CD8-positive, alpha-beta memory T cell (primary cell): ENCODE results near the gene SALL2. TPM values are rescaled to one million over a fixed set of nuclear protein-coding genes. Genes with fewer than 3 reads are reported as not detected.
A peak's percentile ranks its signal among the peaks of the same experiment; 100 is the strongest.

ENCODE experiments used
- CTCF ChIA-PET: fragments of 350-600 bp; sonication (Branson Sonifier 250); formaldehyde crosslinking; loops from one replicate; lab custom pipeline; 2021; ENCODE audit warnings: antibody characterized with exemption; lab: Charles Lee
- POLR2A ChIA-PET: fragments of 350-600 bp; sonication (Branson Sonifier 250); formaldehyde crosslinking; loops from one replicate; lab custom pipeline; 2021; ENCODE audit warnings: antibody characterized with exemption; lab: Charles Lee
- DNase-seq, 5 donors: peaks; one replicate each; pipeline versions ENCODE4 v3.0.0 to v3.0.0-alpha.2; 2020 to 2022; ENCODE audit warnings: mixed read lengths in 1 of 5
- H3K27ac ChIP-seq: one replicate; pipeline ENCODE4 v1.7.0; 2013; ENCODE audit warnings: low read depth, mild to moderate bottlenecking, low read length, moderate library complexity
- H3K27me3 ChIP-seq: 2 replicates; pipeline ENCODE4 v1.7.0; 2013; ENCODE audit warnings: low read length, mild to moderate bottlenecking; ENCODE audit not compliant: insufficient read depth, poor library complexity, severe bottlenecking
- H3K36me3 ChIP-seq: 2 replicates; pipeline ENCODE4 v1.7.0; 2013; ENCODE audit warnings: mild to moderate bottlenecking, low read length, moderate library complexity; ENCODE audit not compliant: insufficient read depth
- H3K4me1 ChIP-seq: 2 replicates; pipeline ENCODE4 v1.7.0; 2013; ENCODE audit warnings: mild to moderate bottlenecking, low read length, moderate library complexity; ENCODE audit not compliant: insufficient read depth
- H3K4me3 ChIP-seq: 2 replicates; pipeline ENCODE4 v1.7.0; 2013; ENCODE audit warnings: mild to moderate bottlenecking, low read length
- H3K9me3 ChIP-seq: 2 replicates; pipeline ENCODE4 v1.7.0; 2013; ENCODE audit warnings: mild to moderate bottlenecking, low read length
- H3K27ac Mint-ChIP-seq, 8 donors: one replicate each; pipeline ENCODE4 v1.8.0; 2020 to 2021; ENCODE audit warnings: mixed read lengths in 8 of 8, mild to moderate bottlenecking in 6 of 8, inconsistent platforms in 3 of 8, moderate library complexity in 3 of 8
- H3K27me3 Mint-ChIP-seq, 2 donors: one replicate each; pipeline ENCODE4 v1.8.0; 2020 to 2021; ENCODE audit warnings: mixed read lengths in 2 of 2, mild to moderate bottlenecking in 1 of 2, moderate library complexity in 1 of 2
- H3K36me3 Mint-ChIP-seq, 3 donors: one replicate each; pipeline ENCODE4 v1.8.0; 2020 to 2021; ENCODE audit warnings: mixed read lengths in 3 of 3, inconsistent platforms in 1 of 3, mild to moderate bottlenecking in 1 of 3
- H3K4me1 Mint-ChIP-seq, 3 donors: one replicate each; pipeline ENCODE4 v1.8.0; 2020 to 2021; ENCODE audit warnings: mixed read lengths in 3 of 3, inconsistent platforms in 1 of 3, mild to moderate bottlenecking in 1 of 3
- H3K4me3 Mint-ChIP-seq, 7 donors: one replicate each; pipeline ENCODE4 v1.8.0; 2020 to 2021; ENCODE audit warnings: mixed read lengths in 7 of 7, mild to moderate bottlenecking in 6 of 7, moderate library complexity in 4 of 7, inconsistent platforms in 2 of 7
- H3K9me3 Mint-ChIP-seq, 5 donors: one replicate each; pipeline ENCODE4 v1.8.0; 2020 to 2022; ENCODE audit warnings: mixed read lengths in 5 of 5, mild to moderate bottlenecking in 3 of 5, moderate library complexity in 2 of 5, inconsistent platforms in 1 of 5
- polyA plus RNA-seq: library from polyadenylated mRNA; unstranded; fragments of 300-500 nt; fragmentation: Illumina TruSeq; gene quantifications from one replicate; pipeline ENCODE4 v1.2.3, GENCODE V29; 2021
- total RNA-seq, 2 experiments: library from RNA; stranded (reverse); gene quantifications; one replicate each; pipeline ENCODE4 v1.2.3, GENCODE V29; 2021

SALL2 gene
- total RNA-seq: 1 to 10 TPM; 2.0 to 2.6 TPM
- polyA plus RNA-seq: 1.4 TPM

GRCh38 chr14:21525962-21526671 lies at the start of gene SALL2:
Gene SALL2 (minus strand): TSS chr14:21526346. CDS start chr14:21526127, 219 bp downstream.
- Histone ChIP-seq H3K4me3 (peak within 1 kb of the TSS; percentile 64), H3K4me1 (peaks cover 11% of the 10 kb centered on the region), H3K27ac (peak within 1 kb of the TSS; percentile 38), H3K27me3 (no peaks in the 10 kb centered on the region), H3K36me3 (no peaks in the 10 kb centered on the region), H3K9me3 (no peaks in the 10 kb centered on the region)
- ChIA-PET CTCF (interaction anchor here (0.8 to 1.8 kb wide), 7 partner anchors 9 to 1030 kb away, joined by 3 to 9 read pairs (median 4); partner anchors contain the start of genes METTL3, RAB2B and TOX4), POLR2A (interaction anchor here (0.6 to 1.4 kb wide), 4 partner anchors 9 to 1760 kb away, joined by 3 to 8 read pairs (median 4); partner anchors contain the start of genes HOMEZ, METTL3 and PRMT5)
- Mint-ChIP-seq H3K9me3 (no peaks in the 10 kb centered on the region), H3K4me3 (peak within 1 kb of the TSS; percentile 74 to 94 (median 85)), H3K36me3 (no peaks in the 10 kb centered on the region), H3K27me3 (no peaks in the 10 kb centered on the region), H3K4me1 (peaks cover 10 to 15% (median 14%) of the 10 kb centered on the region in 3 donors), H3K27ac (peak within 1 kb of the TSS in 6 of 8 donors; percentile 41 to 94 (median 79))
- DNase-seq: peak; percentile 41 to 70 (median 57)

- H3K36me3 Mint-ChIP-seq: peaks cover 0 to 4% (median 0%) of the 10 kb centered on the region in 3 donors
- no peaks in the 10 kb centered on the region for H3K27me3 ChIP-seq
- no peak overlapping the region for H3K27ac ChIP-seq
- no peak overlapping the region for H3K4me3 ChIP-seq
- no peaks in the 10 kb centered on the region for H3K36me3 ChIP-seq
- ChIA-PET CTCF (interaction anchor here (0.7 to 1.3 kb wide), 2 partner anchors 16 to 19 kb away, joined by 3 read pairs; no protein-coding TSS in a partner anchor), POLR2A (no interaction called here)
- H3K27me3 Mint-ChIP-seq: peaks cover 13 to 31% of the 10 kb centered on the region in 2 donors
- H3K4me1 ChIP-seq: no peaks in the 10 kb centered on the region
- H3K27ac Mint-ChIP-seq: no peak overlapping the region
- H3K4me3 Mint-ChIP-seq: no peak overlapping the region
- no peaks in the 10 kb centered on the region for H3K4me1 Mint-ChIP-seq
- H3K9me3 Mint-ChIP-seq: peaks cover 0 to 5% (median 0%) of the 10 kb centered on the region in 5 donors
- H3K9me3 ChIP-seq: no peaks in the 10 kb centered on the region
- no peak for DNase-seq
Observed at GRCh38 chr14:21575661-21576060, 49.5 kb upstream of the SALL2 start.

GRCh38 chr14:21572604-21573003 lies 46.5 kb upstream of the SALL2 start:
- no peaks in the 10 kb centered on the region for H3K27me3 ChIP-seq
- H3K36me3 ChIP-seq: no peaks in the 10 kb centered on the region
- H3K4me1 Mint-ChIP-seq: no peaks in the 10 kb centered on the region
- ChIA-PET POLR2A (no interaction called here), CTCF (no interaction called here)
- no peak overlapping the region for H3K4me3 ChIP-seq
- DNase-seq: no peak
- no peaks in the 10 kb centered on the region for H3K9me3 ChIP-seq
- no peak overlapping the region for H3K27ac ChIP-seq
- no peak overlapping the region for H3K27ac Mint-ChIP-seq
- H3K4me3 Mint-ChIP-seq: no peak overlapping the region
- H3K9me3 Mint-ChIP-seq: peaks cover 0 to 5% (median 0%) of the 10 kb centered on the region in 5 donors
- peaks cover 20 to 46% of the 10 kb centered on the region in 2 donors for H3K27me3 Mint-ChIP-seq
- H3K36me3 Mint-ChIP-seq: peaks cover 0 to 4% (median 0%) of the 10 kb centered on the region in 3 donors
- no peaks in the 10 kb centered on the region for H3K4me1 ChIP-seq

- H3K27ac ChIP-seq: no peak overlapping the region
- ChIA-PET CTCF (interaction anchor here (1.2 to 2.3 kb wide), 2 partner anchors 17 to 61 kb away, joined by 3 to 19 read pairs; no protein-coding TSS in a partner anchor), POLR2A (no interaction called here)
- Mint-ChIP-seq H3K27me3 (no peaks in the 10 kb centered on the region), H3K36me3 (no peaks in the 10 kb centered on the region), H3K4me1 (peaks cover 4 to 9% (median 7%) of the 10 kb centered on the region in 3 donors), H3K27ac (peak overlapping the region in 1 of 8 donors; percentile 21), H3K4me3 (no peak overlapping the region), H3K9me3 (no peaks in the 10 kb centered on the region)
- DNase-seq: no peak
- no peaks in the 10 kb centered on the region for H3K9me3 ChIP-seq
- peaks cover 4% of the 10 kb centered on the region for H3K4me1 ChIP-seq
- H3K27me3 ChIP-seq: no peaks in the 10 kb centered on the region
- H3K36me3 ChIP-seq: no peaks in the 10 kb centered on the region
- no peak overlapping the region for H3K4me3 ChIP-seq
Observed at GRCh38 chr14:21558703-21559170, 32.6 kb upstream of the SALL2 start.

GRCh38 chr14:21557084-21557901 lies 31.1 kb upstream of the SALL2 start:
- H3K9me3 Mint-ChIP-seq: no peaks in the 10 kb centered on the region
- DNase-seq: peak; percentile 54 to 81 (median 68)
- no peaks in the 10 kb centered on the region for H3K27me3 ChIP-seq
- peaks cover 4 to 9% (median 7%) of the 10 kb centered on the region in 3 donors for H3K4me1 Mint-ChIP-seq
- peak overlapping the region; percentile 28 for H3K4me3 ChIP-seq
- H3K27me3 Mint-ChIP-seq: peaks cover 0 to 1% of the 10 kb centered on the region in 2 donors
- ChIA-PET POLR2A (no interaction called here), CTCF (interaction anchor here (0.7 to 4.2 kb wide), 10 partner anchors 9 to 97 kb away, joined by 3 to 25 read pairs (median 3); no protein-coding TSS in a partner anchor)
- H3K36me3 ChIP-seq: no peaks in the 10 kb centered on the region
- no peaks in the 10 kb centered on the region for H3K36me3 Mint-ChIP-seq
- H3K9me3 ChIP-seq: no peaks in the 10 kb centered on the region
- peak overlapping the region in 6 of 7 donors; percentile 7 to 87 (median 54) for H3K4me3 Mint-ChIP-seq
- H3K27ac Mint-ChIP-seq: peak overlapping the region in 5 of 8 donors; percentile 2 to 82 (median 31)
- H3K4me1 ChIP-seq: peaks cover 4% of the 10 kb centered on the region
- no peak overlapping the region for H3K27ac ChIP-seq

GRCh38 chr14:21556378-21557083 lies 30.4 kb upstream of the SALL2 start:
- no peaks in the 10 kb centered on the region for H3K36me3 Mint-ChIP-seq
- H3K4me1 ChIP-seq: peaks cover 4% of the 10 kb centered on the region
- H3K9me3 Mint-ChIP-seq: no peaks in the 10 kb centered on the region
- H3K4me3 ChIP-seq: no peak overlapping the region
- no peak overlapping the region for H3K4me3 Mint-ChIP-seq
- H3K27me3 Mint-ChIP-seq: peaks cover 0 to 1% of the 10 kb centered on the region in 2 donors
- H3K36me3 ChIP-seq: no peaks in the 10 kb centered on the region
- no peaks in the 10 kb centered on the region for H3K27me3 ChIP-seq
- H3K27ac ChIP-seq: no peak overlapping the region
- H3K9me3 ChIP-seq: no peaks in the 10 kb centered on the region
- H3K27ac Mint-ChIP-seq: no peak overlapping the region
- ChIA-PET CTCF (interaction anchor here (0.7 to 4.2 kb wide), 13 partner anchors 8 to 102 kb away, joined by 3 to 25 read pairs (median 3); no protein-coding TSS in a partner anchor), POLR2A (no interaction called here)
- H3K4me1 Mint-ChIP-seq: peaks cover 4 to 9% (median 7%) of the 10 kb centered on the region in 3 donors
- no peak for DNase-seq

- Mint-ChIP-seq H3K27me3 (peaks cover 0 to 1% of the 10 kb centered on the region in 2 donors), H3K36me3 (no peaks in the 10 kb centered on the region), H3K27ac (no peak overlapping the region), H3K9me3 (no peaks in the 10 kb centered on the region), H3K4me3 (no peak overlapping the region), H3K4me1 (peaks cover 4 to 9% (median 7%) of the 10 kb centered on the region in 3 donors)
- Histone ChIP-seq H3K27me3 (no peaks in the 10 kb centered on the region), H3K36me3 (no peaks in the 10 kb centered on the region), H3K9me3 (no peaks in the 10 kb centered on the region), H3K4me1 (peaks cover 4% of the 10 kb centered on the region), H3K27ac (no peak overlapping the region), H3K4me3 (no peak overlapping the region)
- DNase-seq: no peak
- ChIA-PET CTCF (no interaction called here), POLR2A (no interaction called here)
Observed at GRCh38 chr14:21553266-21553665, 27.1 kb upstream of the SALL2 start.
